ENCODE results near the gene ANP32A.
A peak's percentile ranks its signal among the peaks of the same experiment; 100 is the strongest.

Gene ANP32A

GRCh38 chr15:68819495-68820294 is 1.0 kb downstream of the ANP32A start:
- peak; percentile 56 for DNase-seq (ENCODE audit: low spot score)

GRCh38 chr15:68818769-68819494 is 1.8 kb downstream of the ANP32A start:
- DNase-seq (ENCODE audit: low spot score) = no peak

- peak; percentile 56 for DNase-seq (ENCODE audit: low spot score)
These were observed 2.5 kb downstream of the ANP32A start for GRCh38 chr15:68818066-68818768.

- DNase-seq (ENCODE audit: low spot score) = peak; percentile 54
These were observed 3.2 kb downstream of the ANP32A start for GRCh38 chr15:68817304-68818065.

GRCh38 chr15:68816795-68817303 is 3.8 kb downstream of the ANP32A start:
- DNase-seq (ENCODE audit: low spot score) = no peak

GRCh38 chr15:68816158-68816557 is 4.5 kb downstream of the ANP32A start:
- DNase-seq (ENCODE audit: low spot score) = no peak

- DNase-seq (ENCODE audit: low spot score) = no peak
These were observed 5.1 kb downstream of the ANP32A start for GRCh38 chr15:68815598-68815997.

- no peak for DNase-seq (ENCODE audit: low spot score)
These were observed 6.1 kb downstream of the ANP32A start for GRCh38 chr15:68814596-68814995.

- no peak for DNase-seq (ENCODE audit: low spot score)
These were observed 7.9 kb downstream of the ANP32A start for GRCh38 chr15:68812597-68813431.

GRCh38 chr15:68812069-68812468 is 8.6 kb downstream of the ANP32A start:
- DNase-seq (ENCODE audit: low spot score) = no peak

GRCh38 chr15:68809517-68809916 is 11.2 kb downstream of the ANP32A start:
- DNase-seq (ENCODE audit: low spot score) = no peak

- no peak for DNase-seq (ENCODE audit: low spot score)
These were observed 11.9 kb downstream of the ANP32A start for GRCh38 chr15:68808770-68809169.

GRCh38 chr15:68808091-68808490 is 12.6 kb downstream of the ANP32A start:
- DNase-seq (ENCODE audit: low spot score) = no peak

- DNase-seq (ENCODE audit: low spot score) = no peak
These were observed 13.4 kb downstream of the ANP32A start for GRCh38 chr15:68807249-68807648.

- DNase-seq (ENCODE audit: low spot score) = no peak
These were observed 14.3 kb downstream of the ANP32A start for GRCh38 chr15:68806220-68807060.

- no peak for DNase-seq (ENCODE audit: low spot score)
These were observed 18.3 kb downstream of the ANP32A start for GRCh38 chr15:68802373-68802772.

- DNase-seq (ENCODE audit: low spot score) = no peak
These were observed 19.0 kb downstream of the ANP32A start for GRCh38 chr15:68801572-68802148.

- no peak for DNase-seq (ENCODE audit: low spot score)
These were observed 19.8 kb downstream of the ANP32A start for GRCh38 chr15:68800875-68801274.

GRCh38 chr15:68798346-68799094 is 22.2 kb downstream of the ANP32A start:
- no peak for DNase-seq (ENCODE audit: low spot score)
